Measurements from ENCODE around the gene FNDC7. TPM values are rescaled to one million over a fixed set of nuclear protein-coding genes. Genes with fewer than 3 reads are reported as not detected.
A peak's percentile ranks its signal among the peaks of the same experiment; 100 is the strongest.

Gene FNDC7
- total and polyA plus RNA-seq, 10 of the 15 experiments (the other 5 are each of a cell fraction or from before 2014, with no cell fraction given), result not detected

- TF ChIP-seq RAD21 (IDR thresholded peaks at IDR 0.05; ENCODE audit: insufficient read depth, low read depth, low read length), result peak; percentile 58
- 0 out of 2 replicates have a peak, but pooled peaks have one; percentile 3 for TF ChIP-seq SMARCA5 (IDR thresholded peaks at IDR 0.05)
- TF ChIP-seq RUNX3 (IDR thresholded peaks at IDR 0.05; ENCODE audit: low read length), result peak; percentile 17
- no peak for TF ChIP-seq IKZF2 (IDR thresholded peaks at IDR 0.05)
- 0 out of 2 replicates have a peak, but pooled peaks have one; percentile 29 for TF ChIP-seq LARP7 (IDR thresholded peaks at IDR 0.05)
- no peak for TF ChIP-seq REST (IDR thresholded peaks at IDR 0.05; ENCODE audit: low read depth, low read length)
- no peak for TF ChIP-seq CHD1 (IDR thresholded peaks at IDR 0.05; ENCODE audit: low read depth, low read length)
- no peak for TF ChIP-seq USF2 (IDR thresholded peaks at IDR 0.05; ENCODE audit: borderline replicate concordance, low read depth, low read length)
- TF ChIP-seq ZBTB33 (IDR thresholded peaks at IDR 0.05), result no peak
- TF ChIP-seq JUNB (IDR thresholded peaks at IDR 0.05), result peak; percentile 55; the same call in 1 of the 2 replicates
- TF ChIP-seq ASH2L (IDR thresholded peaks at IDR 0.05; ENCODE audit: borderline replicate concordance, low read depth), result no peak
- TF ChIP-seq ZBED1 (IDR thresholded peaks at IDR 0.05; ENCODE audit: borderline replicate concordance), result peak; percentile 48; the same call in 1 of the 2 replicates
Measured at GRCh38 chr1:108692724-108693655, 19.7 kb upstream of the FNDC7 start (continued).
